ENCODE measurements around the gene SLC35E4.

DNA sequence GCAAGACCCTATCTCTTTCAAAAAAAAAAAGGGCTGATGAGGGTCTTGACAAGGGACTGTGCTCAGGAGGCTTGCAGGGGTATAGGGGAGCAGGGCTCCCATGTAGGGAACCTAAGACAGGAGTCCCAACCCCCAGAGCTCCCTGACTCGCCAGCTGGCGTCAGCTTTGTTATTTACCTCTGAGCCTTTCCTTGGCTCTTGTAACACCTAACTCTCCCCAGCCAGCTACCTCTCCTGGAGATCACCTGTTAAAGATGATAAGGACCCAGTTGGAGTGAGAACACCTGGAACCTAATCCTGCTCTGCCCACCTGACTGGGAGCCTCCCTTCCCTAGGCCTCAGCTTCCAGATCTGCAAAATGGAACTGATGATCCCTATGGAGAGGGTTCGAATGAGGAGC is 13.2 kb downstream of the SLC35E4 start:
- no peak for TF ChIP-seq CTCF (IDR thresholded peaks at IDR 0.05)
- no peak for TF ChIP-seq FOXM1 (IDR thresholded peaks at IDR 0.05; ENCODE audit: low read depth)
- TF ChIP-seq, protein P1, sequence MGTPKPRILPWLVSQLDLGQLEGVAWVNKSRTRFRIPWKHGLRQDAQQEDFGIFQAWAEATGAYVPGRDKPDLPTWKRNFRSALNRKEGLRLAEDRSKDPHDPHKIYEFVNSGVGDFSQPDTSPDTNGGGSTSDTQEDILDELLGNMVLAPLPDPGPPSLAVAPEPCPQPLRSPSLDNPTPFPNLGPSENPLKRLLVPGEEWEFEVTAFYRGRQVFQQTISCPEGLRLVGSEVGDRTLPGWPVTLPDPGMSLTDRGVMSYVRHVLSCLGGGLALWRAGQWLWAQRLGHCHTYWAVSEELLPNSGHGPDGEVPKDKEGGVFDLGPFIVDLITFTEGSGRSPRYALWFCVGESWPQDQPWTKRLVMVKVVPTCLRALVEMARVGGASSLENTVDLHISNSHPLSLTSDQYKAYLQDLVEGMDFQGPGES (IDR thresholded peaks at IDR 0.05; ENCODE audit: low read depth, low read length), result no peak
- TF ChIP-seq SIN3A (IDR thresholded peaks at IDR 0.05; ENCODE audit: borderline replicate concordance, low read depth, low read length), result no peak
- no peak for TF ChIP-seq RAD21 (IDR thresholded peaks at IDR 0.05; ENCODE audit: low read length)
- TF ChIP-seq CHD2 (IDR thresholded peaks at IDR 0.05; ENCODE audit: low read length, partially characterized antibody), result no peak
- no peak for TF ChIP-seq YY1 (IDR thresholded peaks at IDR 0.05; ENCODE audit: low read depth)
- no peak for TF ChIP-seq TCF12 (IDR thresholded peaks at IDR 0.05)
- TF ChIP-seq POLR2AphosphoS5 (IDR thresholded peaks at IDR 0.05; ENCODE audit: low read depth, low read length), result no peak
- no peak for TF ChIP-seq RCOR1 (IDR thresholded peaks at IDR 0.05; ENCODE audit: low read length)
